ENCODE measurements around the gene ZFP3. TPM values are rescaled to one million over a fixed set of nuclear protein-coding genes. Genes with fewer than 3 reads are reported as not detected.
"Not testable (repeated sequence)": the region's sequence is repeated elsewhere in the genome, so short reads cannot be mapped to it uniquely, and the experiment has no call there.

Gene ZFP3
- total and polyA plus RNA-seq, 12 donors, result 3.1 to 14.6 (median 11.7) TPM

GRCh38 chr17:5132503-5133225, 54.4 kb downstream of the ZFP3 start:
- H3K27ac ChIP-seq; H3K4me1 ChIP-seq; H3K9me3 ChIP-seq; H3K36me3 ChIP-seq; intact Hi-C loops (cut with DNase I); DNase-seq; H3K4me3 ChIP-seq; ATAC-seq: not testable (repeated sequence)
- TF ChIP-seq CTCF (IDR thresholded peaks at IDR 0.05), result peak in 2 of 9 donors; percentile 2 to 15
- H3K27me3 ChIP-seq, result peaks cover 0 to 14% (median 0%) of the 10 kb centered on the region in 7 donors
- WGBS, 2 donors, result 88 to 93% methylated on average over 15 of the region's 15 CpGs

- 61 to 70% methylated on average over 8 of the region's 8 CpGs for WGBS, 2 donors
- Histone ChIP-seq H3K4me3 (no peak overlapping the region), H3K27ac (no peak overlapping the region), H3K4me1 (no peaks in the 10 kb centered on the region), H3K9me3 (no peaks in the 10 kb centered on the region), H3K27me3 (peaks cover 0 to 11% (median 0%) of the 10 kb centered on the region in 7 donors), H3K36me3 (no peaks in the 10 kb centered on the region)
- intact Hi-C loops (cut with DNase I), result no loop called here
- TF ChIP-seq CTCF (IDR thresholded peaks at IDR 0.05), result no peak
- DNase-seq (no peak), ATAC-seq (no peak)
These were observed 55.0 kb downstream of the ZFP3 start for GRCh38 chr17:5133311-5133710.

GRCh38 chr17:5133961-5134360, 55.7 kb downstream of the ZFP3 start:
- H3K27ac ChIP-seq; DNase-seq; H3K36me3 ChIP-seq; H3K4me3 ChIP-seq; ATAC-seq; H3K9me3 ChIP-seq; H3K4me1 ChIP-seq; intact Hi-C loops (cut with DNase I): not testable (repeated sequence)
- 80 to 84% methylated on average over 8 of the region's 8 CpGs for WGBS, 2 donors
- peaks cover 0 to 11% (median 0%) of the 10 kb centered on the region in 7 donors for H3K27me3 ChIP-seq

GRCh38 chr17:5134571-5134970, 56.3 kb downstream of the ZFP3 start:
- H3K9me3 ChIP-seq; intact Hi-C loops (cut with DNase I); H3K27ac ChIP-seq; H3K4me3 ChIP-seq; ATAC-seq; H3K4me1 ChIP-seq; DNase-seq; H3K36me3 ChIP-seq: not testable (repeated sequence)
- WGBS, 2 donors, result 86 to 87% methylated on average over 11 of the region's 11 CpGs
- peaks cover 0 to 11% (median 0%) of the 10 kb centered on the region in 7 donors for H3K27me3 ChIP-seq

GRCh38 chr17:5135131-5135712, 57.0 kb downstream of the ZFP3 start:
- H3K27me3 ChIP-seq; H3K4me3 ChIP-seq; H3K9me3 ChIP-seq; H3K27ac ChIP-seq; intact Hi-C loops (cut with DNase I); H3K4me1 ChIP-seq; H3K36me3 ChIP-seq; ATAC-seq; DNase-seq: not testable (repeated sequence)
- 77 to 80% methylated on average over 8 of the region's 8 CpGs for WGBS, 2 donors
